Muscle of leg (tissue), 11 donors: ENCODE results near the gene PPM1D. TPM values are rescaled to one million over a fixed set of nuclear protein-coding genes. Genes with fewer than 3 reads are reported as not detected.

Experiments used
- DNase-seq: peaks from one replicate; pipeline ENCODE4 v3.0.0; 2013
- H3K27ac ChIP-seq: one replicate; pipeline ENCODE4 v1.5.1; 2013; ENCODE audit warnings: mild to moderate bottlenecking, low read length, control low read depth
- H3K27me3 ChIP-seq: one replicate; pipeline ENCODE4 v1.6.1; 2013; ENCODE audit warnings: low read length; ENCODE audit not compliant: control insufficient read depth, insufficient read depth
- H3K36me3 ChIP-seq: one replicate; pipeline ENCODE4 v1.6.1; 2013; ENCODE audit warnings: low read length; ENCODE audit not compliant: control insufficient read depth, insufficient read depth
- H3K4me1 ChIP-seq: one replicate; pipeline ENCODE4 v1.6.1; 2013; ENCODE audit warnings: low read length; ENCODE audit not compliant: control insufficient read depth, insufficient read depth
- H3K4me3 ChIP-seq: one replicate; pipeline ENCODE4 v1.5.1; 2013; ENCODE audit warnings: low read length, control low read depth
- H3K9me3 ChIP-seq: replicated peaks from 2 replicates; pipeline ENCODE4 v1.6.1; 2013; ENCODE audit warnings: low read depth, low read length; ENCODE audit not compliant: control insufficient read depth
- WGBS: methylation state at CpG from one replicate; pipeline ENCODE4 v1.1.5; 2013; ENCODE audit warnings: missing lambda C conversion rate; ENCODE audit not compliant: insufficient coverage; 5-methylcytosine and 5-hydroxymethylcytosine counted together
- polyA plus RNA-seq, 8 donors: library from polyadenylated mRNA; unstranded; fragments of 120-200 nt; gene quantifications; one replicate each; pipeline versions ENCODE4 v1.2.1 to v1.2.3, GENCODE V29; 2013; ENCODE audit warnings: inconsistent platforms in 1 of 8, low replicate concordance in 1 of 8; ENCODE audit not compliant: insufficient read length in 8 of 8, insufficient read depth in 1 of 8
- total RNA-seq: library from RNA; stranded (reverse); fragments of 120-200 nt; gene quantifications from one replicate; pipeline ENCODE4 v1.2.4, GENCODE V29; 2013

Gene PPM1D
- total and polyA plus RNA-seq, 9 donors: 7.9 to 12.4 (median 9.4) TPM

DNA sequence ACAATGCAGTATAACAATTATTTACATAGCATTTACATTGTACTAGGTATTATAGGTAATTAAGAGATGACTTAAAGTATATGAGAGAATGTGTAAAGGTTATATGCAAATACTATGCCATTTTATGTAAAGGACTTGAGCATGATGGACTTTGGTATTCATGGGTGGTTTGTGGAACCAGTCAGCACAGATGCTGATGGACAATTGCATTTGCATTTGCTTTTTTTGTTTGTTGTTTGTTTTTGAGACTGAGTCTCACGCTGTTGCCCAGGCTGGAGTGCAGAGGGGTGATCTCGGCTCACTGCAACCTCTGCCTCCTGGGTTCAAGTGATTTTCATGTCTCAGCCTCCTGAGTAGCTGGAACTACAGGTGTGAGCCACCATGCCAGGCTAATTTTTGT lies 113.6 kb downstream of the PPM1D start:
- H3K27me3 ChIP-seq: no peaks in the 10 kb centered on the region
- no peaks in the 10 kb centered on the region for H3K4me1 ChIP-seq
- no peak overlapping the region for H3K27ac ChIP-seq
- no peak for DNase-seq
- no peak overlapping the region for H3K4me3 ChIP-seq
- no peaks in the 10 kb centered on the region for H3K9me3 ChIP-seq
- no peaks in the 10 kb centered on the region for H3K36me3 ChIP-seq
- whole genome bisulfite sequencing: 92% methylated on average over 2 of the region's 2 CpGs

Other genes with a start within 250 kb of the PPM1D start
- 26.0 TPM for gene USP32, start 208.1 kb upstream of the PPM1D start, total RNA-seq
- gene USP32, start 208.1 kb upstream of the PPM1D start, polyA plus RNA-seq: 10 to 100 TPM; 16.7 to 26.9 (median 23.0) TPM
- gene CHCT1, start 177.7 kb upstream of the PPM1D start, total RNA-seq: not detected
- gene CHCT1, start 177.7 kb upstream of the PPM1D start, polyA plus RNA-seq: not detected
- gene APPBP2, start 74.0 kb upstream of the PPM1D start, total RNA-seq: 38.4 TPM
- 10 to 100 TPM; 22.0 to 39.7 (median 29.7) TPM for gene APPBP2, start 74.0 kb upstream of the PPM1D start, polyA plus RNA-seq
- gene BCAS3, start 77.7 kb downstream of the PPM1D start, total RNA-seq: 15.8 TPM
- 10 to 100 TPM in 3 of 8 donors, 1 to 10 TPM in 5; 7.6 to 11.2 (median 9.2) TPM for gene BCAS3, start 77.7 kb downstream of the PPM1D start, polyA plus RNA-seq